Measurements from ENCODE around the gene ACOX2.

ACOX2 gene

GRCh38 chr3:58544541-58544940 lies 7.6 kb upstream of the ACOX2 start:
- Histone ChIP-seq H3K36me3 (ENCODE audit: control insufficient read depth, low read length) (no peaks in the 10 kb centered on the region), H3K79me2 (ENCODE audit: control insufficient read depth, low read length) (no peaks in the 10 kb centered on the region), H3K4me3 (ENCODE audit: low read length) (no peak overlapping the region), H3K27ac (ENCODE audit: low read depth, low read length) (no peak overlapping the region), H3K9me3 (ENCODE audit: control insufficient read depth, insufficient read depth, low read length) (no peaks in the 10 kb centered on the region), H3K4me2 (ENCODE audit: low read length) (no peak overlapping the region), H3K4me1 (ENCODE audit: control insufficient read depth, low read length) (no peaks in the 10 kb centered on the region), H3F3A (ENCODE audit: control insufficient read depth, insufficient read depth) (no peaks in the 10 kb centered on the region), H3K9me2 (replicated peaks; ENCODE audit: control insufficient read depth, low read length) (no peaks in the 10 kb centered on the region), H4K20me1 (ENCODE audit: control insufficient read depth, insufficient read depth, low read depth, low read length) (no peaks in the 10 kb centered on the region), H3K27me3 (ENCODE audit: control insufficient read depth, low read length) (peaks cover 2% of the 10 kb centered on the region; the same call in 1 of the 2 replicates)
- no peak for TF ChIP-seq CTCF (IDR thresholded peaks at IDR 0.05; ENCODE audit: low read depth, low read length, poor library complexity, severe bottlenecking)
- no peak for TF ChIP-seq EZH2phosphoT487 (IDR thresholded peaks at IDR 0.05; ENCODE audit: borderline replicate concordance, low read length)

GRCh38 chr3:58540176-58540858 lies 3.3 kb upstream of the ACOX2 start:
- Histone ChIP-seq H3K4me2 (ENCODE audit: low read length) (no peak overlapping the region), H3K79me2 (ENCODE audit: control insufficient read depth, low read length) (no peaks in the 10 kb centered on the region), H4K20me1 (ENCODE audit: control insufficient read depth, insufficient read depth, low read depth, low read length) (no peaks in the 10 kb centered on the region), H3K9me2 (replicated peaks; ENCODE audit: control insufficient read depth, low read length) (no peaks in the 10 kb centered on the region), H3K4me3 (ENCODE audit: low read length) (no peak overlapping the region), H3K9me3 (ENCODE audit: control insufficient read depth, insufficient read depth, low read length) (no peaks in the 10 kb centered on the region), H3K27ac (ENCODE audit: low read depth, low read length) (no peak overlapping the region), H3K27me3 (ENCODE audit: control insufficient read depth, low read length) (peaks cover 4% of the 10 kb centered on the region), H3K4me1 (ENCODE audit: control insufficient read depth, low read length) (no peaks in the 10 kb centered on the region), H3K36me3 (ENCODE audit: control insufficient read depth, low read length) (no peaks in the 10 kb centered on the region), H3F3A (ENCODE audit: control insufficient read depth, insufficient read depth) (no peaks in the 10 kb centered on the region)
- TF ChIP-seq CTCF (IDR thresholded peaks at IDR 0.05; ENCODE audit: low read depth, low read length, poor library complexity, severe bottlenecking): no peak
- no peak for TF ChIP-seq EZH2phosphoT487 (IDR thresholded peaks at IDR 0.05; ENCODE audit: borderline replicate concordance, low read length)

GRCh38 chr3:58539626-58540025 lies 2.6 kb upstream of the ACOX2 start:
- H3K36me3 ChIP-seq (ENCODE audit: control insufficient read depth, low read length): no peaks in the 10 kb centered on the region
- no peak for TF ChIP-seq CTCF (IDR thresholded peaks at IDR 0.05; ENCODE audit: low read depth, low read length, poor library complexity, severe bottlenecking)
- TF ChIP-seq EZH2phosphoT487 (IDR thresholded peaks at IDR 0.05; ENCODE audit: borderline replicate concordance, low read length): no peak
- H3K79me2 ChIP-seq (ENCODE audit: control insufficient read depth, low read length): no peaks in the 10 kb centered on the region
- H4K20me1 ChIP-seq (ENCODE audit: control insufficient read depth, insufficient read depth, low read depth, low read length): no peaks in the 10 kb centered on the region
- no peak overlapping the region for H3K4me2 ChIP-seq (ENCODE audit: low read length)
- no peak overlapping the region for H3K4me3 ChIP-seq (ENCODE audit: low read length)
- H3K9me3 ChIP-seq (ENCODE audit: control insufficient read depth, insufficient read depth, low read length): no peaks in the 10 kb centered on the region
- peaks cover 4% of the 10 kb centered on the region for H3K27me3 ChIP-seq (ENCODE audit: control insufficient read depth, low read length)
- no peaks in the 10 kb centered on the region for H3K4me1 ChIP-seq (ENCODE audit: control insufficient read depth, low read length)
- no peaks in the 10 kb centered on the region for H3F3A ChIP-seq (ENCODE audit: control insufficient read depth, insufficient read depth)
- no peaks in the 10 kb centered on the region for H3K9me2 ChIP-seq (replicated peaks; ENCODE audit: control insufficient read depth, low read length)
- H3K27ac ChIP-seq (ENCODE audit: low read depth, low read length): no peak overlapping the region

All from DOHH2 (cell line).